CD4-positive, alpha-beta memory T cell (primary cell): ENCODE data around the gene PPP1CC. TPM values are rescaled to one million over a fixed set of nuclear protein-coding genes. Genes with fewer than 3 reads are reported as not detected.
A peak's percentile ranks its signal among the peaks of the same experiment; 100 is the strongest.

ENCODE experiments used
- CTCF ChIA-PET: fragments of 350-600 bp; sonication (Branson Sonifier 250); formaldehyde crosslinking; loops from one replicate; lab custom pipeline; 2021; ENCODE audit warnings: inconsistent platforms; ENCODE audit not compliant: partially characterized antibody; lab: Charles Lee
- POLR2A ChIA-PET: fragments of 350-600 bp; sonication (Branson Sonifier 250); formaldehyde crosslinking; loops from one replicate; lab custom pipeline; 2021; ENCODE audit not compliant: partially characterized antibody; lab: Charles Lee
- DNase-seq, 5 donors: peaks; one replicate each; pipeline versions ENCODE4 v3.0.0 to v3.0.0-alpha.2; 2020 to 2022; ENCODE audit warnings: mixed read lengths in 1 of 5
- H3K27ac ChIP-seq: one replicate; pipeline ENCODE4 v1.7.0; 2013; ENCODE audit warnings: low read depth, low read length
- H3K27me3 ChIP-seq: 2 replicates; pipeline ENCODE4 v1.7.0; 2013; ENCODE audit warnings: mild to moderate bottlenecking, low read length, moderate library complexity; ENCODE audit not compliant: insufficient read depth
- H3K36me3 ChIP-seq: 2 replicates; pipeline ENCODE4 v1.7.0; 2013; ENCODE audit warnings: mild to moderate bottlenecking, low read length, moderate library complexity; ENCODE audit not compliant: insufficient read depth
- H3K4me1 ChIP-seq: 2 replicates; pipeline ENCODE4 v1.7.0; 2013; ENCODE audit warnings: mild to moderate bottlenecking, low read length, moderate library complexity; ENCODE audit not compliant: insufficient read depth
- H3K4me3 ChIP-seq, 2 donors: one replicate each; pipeline ENCODE4 v1.7.0; 2013; ENCODE audit warnings: low read length in 2 of 2, mild to moderate bottlenecking in 1 of 2
- H3K9me3 ChIP-seq, 2 donors: one replicate each; pipeline ENCODE4 v1.7.0; 2013; ENCODE audit warnings: low read length in 2 of 2, control low read depth in 1 of 2; ENCODE audit not compliant: control insufficient read depth in 1 of 2
- H3K27ac Mint-ChIP-seq, 7 donors: one replicate each; pipeline ENCODE4 v1.8.0; 2020 to 2021; ENCODE audit warnings: mixed read lengths in 7 of 7, mild to moderate bottlenecking in 6 of 7, inconsistent platforms in 3 of 7, moderate library complexity in 3 of 7
- H3K27me3 Mint-ChIP-seq, 2 donors: one replicate each; pipeline ENCODE4 v1.8.0; 2020 to 2021; ENCODE audit warnings: mixed read lengths in 2 of 2
- H3K36me3 Mint-ChIP-seq, 2 donors: one replicate each; pipeline ENCODE4 v1.8.0; 2020 to 2021; ENCODE audit warnings: mixed read lengths in 2 of 2, inconsistent platforms in 1 of 2, mild to moderate bottlenecking in 1 of 2
- H3K4me1 Mint-ChIP-seq, 4 donors: one replicate each; pipeline ENCODE4 v1.8.0; 2020 to 2021; ENCODE audit warnings: mixed read lengths in 4 of 4, mild to moderate bottlenecking in 1 of 4
- H3K4me3 Mint-ChIP-seq, 8 donors: one replicate each; pipeline ENCODE4 v1.8.0; 2020 to 2021; ENCODE audit warnings: mixed read lengths in 8 of 8, mild to moderate bottlenecking in 7 of 8, moderate library complexity in 6 of 8, inconsistent platforms in 3 of 8
- H3K9me3 Mint-ChIP-seq, 8 donors: one replicate each; pipeline ENCODE4 v1.8.0; 2020 to 2021; ENCODE audit warnings: mixed read lengths in 8 of 8, mild to moderate bottlenecking in 5 of 8, inconsistent platforms in 3 of 8, moderate library complexity in 1 of 8
- intact Hi-C: fragments of 100-400 bp; cut with micrococcal nuclease; formaldehyde crosslinking; loops from one replicate; pipeline ENCODE4 v1.15.1; 2023
- polyA plus RNA-seq, 2 donors: library from polyadenylated mRNA; unstranded; fragments of 300-500 nt; fragmentation: Illumina TruSeq; gene quantifications; one replicate each; pipeline ENCODE4 v1.2.3, GENCODE V29; 2021
- total RNA-seq, 2 experiments: library from RNA; stranded (reverse); gene quantifications; one replicate each; pipeline ENCODE4 v1.2.3, GENCODE V29; 2021

Gene PPP1CC
- total and polyA plus RNA-seq, 4 experiments from 2014 or later = 140 to 216 (median 157) TPM

DNA sequence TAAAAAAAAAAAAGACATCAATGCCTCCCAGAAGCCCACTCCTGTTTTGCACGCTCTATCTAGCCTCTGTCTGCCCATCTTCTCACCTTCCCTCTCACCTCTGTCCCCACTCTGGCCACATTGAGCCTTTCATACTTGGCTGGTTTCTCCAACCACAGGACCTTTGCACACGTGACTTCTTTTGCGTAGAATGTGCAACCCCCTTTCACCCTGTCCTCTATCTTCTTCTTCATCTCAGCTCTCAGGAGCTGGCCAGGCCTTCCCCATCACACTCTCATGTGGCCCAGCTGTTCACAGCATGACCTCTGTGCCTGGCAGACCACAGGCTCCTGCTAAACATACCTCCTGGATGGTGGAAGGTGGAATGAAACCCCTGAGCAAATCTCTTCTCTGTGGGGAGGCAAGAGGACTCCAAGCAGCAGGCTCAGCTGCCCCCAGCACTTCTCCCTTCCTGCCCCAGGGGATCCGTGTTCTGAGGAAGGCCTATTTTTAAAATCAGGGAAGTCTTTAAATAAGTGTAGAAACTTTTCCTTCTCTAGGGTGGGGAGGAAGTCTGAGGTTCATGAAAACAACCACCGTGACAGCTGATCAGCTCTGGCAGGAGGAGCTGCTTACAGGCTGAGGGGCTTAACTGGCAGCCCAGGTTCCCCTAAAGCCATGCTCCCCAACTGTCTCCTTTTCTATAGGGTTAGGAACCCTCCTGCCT lies 65.3 kb downstream of the PPP1CC start:
- CTCF ChIA-PET = interaction anchor here (1.1 kb wide), 1 partner anchor 19 kb away, joined by 3 read pairs; no protein-coding TSS in a partner anchor
- Histone ChIP-seq H3K4me3 (no peak overlapping the region), H3K9me3 (no peaks in the 10 kb centered on the region), H3K27me3 (no peaks in the 10 kb centered on the region), H3K36me3 (no peaks in the 10 kb centered on the region), H3K27ac (no peak overlapping the region), H3K4me1 (peaks cover 22% of the 10 kb centered on the region)
- intact Hi-C loops = no loop called here
- Mint-ChIP-seq H3K4me3 (peak overlapping the region in 7 of 8 donors; percentile 20 to 81 (median 45)), H3K27ac (peak overlapping the region; percentile 63 to 92 (median 83)), H3K27me3 (no peaks in the 10 kb centered on the region), H3K4me1 (peaks cover 12 to 25% (median 18%) of the 10 kb centered on the region in 4 donors), H3K9me3 (peaks cover 0 to 8% (median 4%) of the 10 kb centered on the region in 8 donors), H3K36me3 (peaks cover 9 to 12% of the 10 kb centered on the region in 2 donors)
- POLR2A ChIA-PET = no interaction called here
- no peak for DNase-seq

DNA sequence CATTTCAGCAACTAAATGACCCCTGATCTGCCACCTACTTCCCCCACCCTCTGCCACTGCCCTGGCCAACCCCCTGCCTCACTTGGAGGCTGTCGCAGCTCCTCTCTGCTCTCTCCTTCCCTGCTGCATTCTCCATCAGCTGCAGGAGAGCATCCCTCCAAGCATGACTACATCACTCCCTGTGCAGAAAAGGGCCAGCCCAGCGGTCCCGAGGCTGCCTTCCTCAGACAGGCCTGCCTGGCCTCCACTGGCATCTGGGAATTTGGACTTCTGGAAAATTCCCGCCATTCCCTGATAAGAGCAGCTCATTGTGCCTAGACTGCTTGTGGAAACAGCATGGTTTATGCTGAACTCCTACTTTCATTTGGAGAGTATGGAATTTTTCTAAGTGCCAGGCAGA lies 66.5 kb downstream of the PPP1CC start:
- H3K4me1 Mint-ChIP-seq = peaks cover 12 to 26% (median 17%) of the 10 kb centered on the region in 4 donors

DNA sequence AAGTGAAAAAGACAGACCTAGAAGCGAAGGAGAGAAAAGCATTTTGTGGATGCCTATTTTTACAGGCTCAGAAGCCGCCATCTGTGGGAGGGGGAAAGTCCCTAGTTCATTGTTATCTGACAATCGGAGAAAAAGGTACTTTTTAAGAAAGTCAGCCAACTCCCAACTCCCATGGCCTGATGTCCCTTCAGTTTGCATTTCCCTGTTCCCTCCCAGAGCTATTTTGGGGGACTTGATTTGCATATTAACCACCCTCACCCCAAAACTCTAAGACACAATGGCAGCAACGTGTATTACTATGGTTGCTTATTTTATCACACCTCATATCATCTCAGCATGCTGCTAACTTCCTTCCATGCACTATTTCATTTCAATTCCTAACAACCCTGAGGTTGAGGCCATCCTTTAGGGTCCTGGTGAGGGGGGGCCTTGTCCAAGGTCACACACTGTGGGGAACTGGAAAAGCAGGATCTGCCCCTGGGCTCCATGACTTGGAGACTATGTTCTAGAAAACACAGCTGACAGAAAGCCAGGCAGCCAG lies 72.5 kb downstream of the PPP1CC start:
- CTCF ChIA-PET = no interaction called here

More for the DNA sequence above, 66.5 kb downstream of the PPP1CC start:
- peaks cover 0 to 8% (median 4%) of the 10 kb centered on the region in 8 donors for H3K9me3 Mint-ChIP-seq
- no peak overlapping the region for H3K4me3 Mint-ChIP-seq
- no peaks in the 10 kb centered on the region for H3K36me3 ChIP-seq
- no peaks in the 10 kb centered on the region for H3K9me3 ChIP-seq
- no peaks in the 10 kb centered on the region for H3K27me3 Mint-ChIP-seq
- H3K27ac Mint-ChIP-seq = peak overlapping the region in 2 of 7 donors; percentile 43 to 52
- H3K27ac ChIP-seq = no peak overlapping the region
- peaks cover 5 to 12% of the 10 kb centered on the region in 2 donors for H3K36me3 Mint-ChIP-seq
- CTCF ChIA-PET = no interaction called here
- H3K4me3 ChIP-seq = no peak overlapping the region
- no peaks in the 10 kb centered on the region for H3K27me3 ChIP-seq
- no peak for DNase-seq
- POLR2A ChIA-PET = no interaction called here
- intact Hi-C loops = no loop called here
- H3K4me1 ChIP-seq = peaks cover 22% of the 10 kb centered on the region

More for the DNA sequence above, 72.5 kb downstream of the PPP1CC start:
- POLR2A ChIA-PET = no interaction called here
- no peaks in the 10 kb centered on the region for H3K36me3 ChIP-seq
- H3K4me1 ChIP-seq = peaks cover 20% of the 10 kb centered on the region
- intact Hi-C loops = no loop called here
- Mint-ChIP-seq H3K4me3 (peak overlapping the region in 7 of 8 donors; percentile 8 to 73 (median 45)), H3K9me3 (peaks cover 3 to 29% (median 16%) of the 10 kb centered on the region in 8 donors), H3K4me1 (peaks cover 16 to 28% (median 23%) of the 10 kb centered on the region in 4 donors), H3K27me3 (no peaks in the 10 kb centered on the region), H3K36me3 (peaks cover 25 to 39% of the 10 kb centered on the region in 2 donors), H3K27ac (peak overlapping the region; percentile 58 to 90 (median 73))
- H3K27ac ChIP-seq = no peak overlapping the region
- peak in 1 of 5 donors; percentile 43 for DNase-seq
- no peaks in the 10 kb centered on the region for H3K9me3 ChIP-seq
- H3K27me3 ChIP-seq = no peaks in the 10 kb centered on the region
- no peak overlapping the region for H3K4me3 ChIP-seq

Other genes with a start within 250 kb of the PPP1CC start
- 100 to 1,000 TPM; 117 to 121 TPM for gene VPS29, start 240.8 kb downstream of the PPP1CC start, total RNA-seq
- gene VPS29, start 240.8 kb downstream of the PPP1CC start, polyA plus RNA-seq = 100 to 1,000 TPM; 164 to 237 TPM
- gene RAD9B, start 240.6 kb downstream of the PPP1CC start, total RNA-seq = 1 to 10 TPM; 1.1 to 2.1 TPM
- under 1 TPM; 0.19 to 0.64 TPM for gene RAD9B, start 240.6 kb downstream of the PPP1CC start, polyA plus RNA-seq
- gene PPTC7, start 159.6 kb downstream of the PPP1CC start, total RNA-seq = 10 to 100 TPM; 32.6 to 35.6 TPM
- gene PPTC7, start 159.6 kb downstream of the PPP1CC start, polyA plus RNA-seq = 10 to 100 TPM in 1 of 2 donors, 1 to 10 TPM in 1; 4.7 to 12.6 TPM
- gene TCTN1, start 128.8 kb downstream of the PPP1CC start, total RNA-seq = 1 to 10 TPM; 5.8 to 7.7 TPM
- 1 to 10 TPM; 5.9 to 6.1 TPM for gene TCTN1, start 128.8 kb downstream of the PPP1CC start, polyA plus RNA-seq
- gene HVCN1, start 53.8 kb downstream of the PPP1CC start, total RNA-seq = 1 to 10 TPM; 6.4 to 7.8 TPM
- 10 to 100 TPM in 1 of 2 donors, 1 to 10 TPM in 1; 7.4 to 16.4 TPM for gene HVCN1, start 53.8 kb downstream of the PPP1CC start, polyA plus RNA-seq
- gene CCDC63, start 104.1 kb upstream of the PPP1CC start, total RNA-seq = not detected
- not detected for gene CCDC63, start 104.1 kb upstream of the PPP1CC start, polyA plus RNA-seq
- gene MYL2, start 177.7 kb upstream of the PPP1CC start, total RNA-seq = not detected
- gene MYL2, start 177.7 kb upstream of the PPP1CC start, polyA plus RNA-seq = not detected